PC-3 (cell line): ENCODE results near the gene MTRFR.

Source experiments
- EZH2 ChIP-seq: fragments of 300-600 bp; sonication (generic); IDR thresholded peaks from one replicate; pipeline ENCODE4 v1.6.1; 2017; ENCODE audit warnings: antibody characterized with exemption, mild to moderate bottlenecking, low read length; ENCODE audit not compliant: unreplicated experiment
- TF ChIP-seq, protein P1 (sequence below): fragments of 300-600 bp; sonication (generic); conservative IDR thresholded peaks from 2 replicates; pipeline ENCODE4 v1.5.1; 2017; ENCODE audit warnings: antibody characterized with exemption, low read depth, mild to moderate bottlenecking, low read length

DNA sequence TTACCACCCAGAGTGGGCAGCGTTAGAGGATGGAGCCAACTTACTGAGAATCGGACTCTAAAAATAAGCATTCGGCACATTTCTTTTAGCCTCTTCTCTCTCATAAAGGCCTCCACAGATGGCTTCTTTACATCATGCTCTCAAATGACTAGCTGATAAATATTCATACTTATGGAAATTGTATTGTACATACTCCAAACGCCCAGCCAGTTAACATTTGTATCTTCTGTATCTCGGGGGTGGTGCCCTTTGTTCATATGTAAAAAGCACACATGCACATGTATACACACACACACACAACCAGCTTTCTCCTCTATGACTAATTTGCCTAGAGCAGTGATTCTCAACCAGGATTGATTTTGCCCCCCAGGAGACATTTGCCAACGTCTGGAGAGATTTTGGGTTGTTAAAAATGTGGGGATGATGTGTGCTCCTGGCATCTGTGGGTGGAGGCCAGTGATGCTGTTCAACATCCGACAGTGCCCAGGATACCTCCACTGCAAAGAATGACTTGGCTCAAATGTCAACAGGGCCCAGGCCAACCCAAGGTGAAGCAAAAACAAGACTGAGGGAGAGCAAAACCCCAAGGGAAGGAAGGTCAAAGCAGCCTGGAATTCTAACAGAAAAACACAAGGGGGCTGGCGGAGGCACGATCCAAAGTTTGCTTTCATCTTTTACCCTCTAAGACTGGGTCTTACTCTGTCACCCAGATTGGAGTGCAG lies 53.6 kb downstream of the MTRFR start:
- no peak for TF ChIP-seq EZH2
- TF ChIP-seq, protein P1, sequence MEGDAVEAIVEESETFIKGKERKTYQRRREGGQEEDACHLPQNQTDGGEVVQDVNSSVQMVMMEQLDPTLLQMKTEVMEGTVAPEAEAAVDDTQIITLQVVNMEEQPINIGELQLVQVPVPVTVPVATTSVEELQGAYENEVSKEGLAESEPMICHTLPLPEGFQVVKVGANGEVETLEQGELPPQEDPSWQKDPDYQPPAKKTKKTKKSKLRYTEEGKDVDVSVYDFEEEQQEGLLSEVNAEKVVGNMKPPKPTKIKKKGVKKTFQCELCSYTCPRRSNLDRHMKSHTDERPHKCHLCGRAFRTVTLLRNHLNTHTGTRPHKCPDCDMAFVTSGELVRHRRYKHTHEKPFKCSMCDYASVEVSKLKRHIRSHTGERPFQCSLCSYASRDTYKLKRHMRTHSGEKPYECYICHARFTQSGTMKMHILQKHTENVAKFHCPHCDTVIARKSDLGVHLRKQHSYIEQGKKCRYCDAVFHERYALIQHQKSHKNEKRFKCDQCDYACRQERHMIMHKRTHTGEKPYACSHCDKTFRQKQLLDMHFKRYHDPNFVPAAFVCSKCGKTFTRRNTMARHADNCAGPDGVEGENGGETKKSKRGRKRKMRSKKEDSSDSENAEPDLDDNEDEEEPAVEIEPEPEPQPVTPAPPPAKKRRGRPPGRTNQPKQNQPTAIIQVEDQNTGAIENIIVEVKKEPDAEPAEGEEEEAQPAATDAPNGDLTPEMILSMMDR, result no peak
